Stimulated activated naive CD8-positive, alpha-beta T cell treated with anti-CD3 and anti-CD28 coated beads, Interleukin-15, Interleukin-2, amounts not matched to agents 100 ng/mL and 50 ng/mL, for 24 hours (primary cell): ENCODE measurements around the gene PRKCE.

ENCODE experiments used
- H3K27ac Mint-ChIP-seq: one replicate; pipeline ENCODE4 v1.8.0; 2021; ENCODE audit warnings: mild to moderate bottlenecking, mixed read lengths
- H3K27me3 Mint-ChIP-seq: one replicate; pipeline ENCODE4 v1.8.0; 2021; ENCODE audit warnings: mixed read lengths
- H3K36me3 Mint-ChIP-seq: one replicate; pipeline ENCODE4 v1.8.0; 2021; ENCODE audit warnings: low read depth, mixed read lengths
- H3K4me1 Mint-ChIP-seq: one replicate; pipeline ENCODE4 v1.8.0; 2021; ENCODE audit warnings: low read depth, mixed read lengths
- H3K4me3 Mint-ChIP-seq: one replicate; pipeline ENCODE4 v1.8.0; 2021; ENCODE audit warnings: mild to moderate bottlenecking, mixed read lengths
- H3K9me3 Mint-ChIP-seq: one replicate; pipeline ENCODE4 v1.8.0; 2021; ENCODE audit warnings: mixed read lengths

The PRKCE gene

GRCh38 chr2:45929674-45930395 is 278.4 kb downstream of the PRKCE start:
- Mint-ChIP-seq H3K4me1 (peaks cover 4% of the 10 kb centered on the region), H3K27ac (no peak overlapping the region), H3K36me3 (no peaks in the 10 kb centered on the region), H3K27me3 (no peaks in the 10 kb centered on the region), H3K4me3 (no peak overlapping the region), H3K9me3 (no peaks in the 10 kb centered on the region)

DNA sequence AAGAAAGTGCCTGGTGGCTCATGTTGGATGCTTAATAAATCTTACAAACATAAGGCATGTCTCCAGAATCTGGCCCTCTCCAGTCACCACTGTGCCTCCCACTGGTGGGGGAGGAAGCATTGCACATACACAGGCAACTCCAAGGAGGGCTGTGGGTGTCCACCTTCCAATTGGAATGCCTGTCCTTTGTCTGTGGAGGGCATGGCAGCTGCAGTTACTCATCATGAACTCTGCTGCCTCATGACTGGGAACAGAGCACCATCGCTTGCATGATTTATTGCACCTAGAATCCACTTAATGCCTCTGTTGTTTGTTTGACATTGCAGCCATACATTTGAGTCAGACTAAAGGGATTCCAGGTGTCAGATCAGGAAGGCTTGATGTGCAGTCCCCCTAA is 278.9 kb downstream of the PRKCE start:
- no peaks in the 10 kb centered on the region for H3K27me3 Mint-ChIP-seq
- H3K27ac Mint-ChIP-seq: no peak overlapping the region
- no peaks in the 10 kb centered on the region for H3K36me3 Mint-ChIP-seq
- no peak overlapping the region for H3K4me3 Mint-ChIP-seq
- H3K4me1 Mint-ChIP-seq: peaks cover 4% of the 10 kb centered on the region
- no peaks in the 10 kb centered on the region for H3K9me3 Mint-ChIP-seq

DNA sequence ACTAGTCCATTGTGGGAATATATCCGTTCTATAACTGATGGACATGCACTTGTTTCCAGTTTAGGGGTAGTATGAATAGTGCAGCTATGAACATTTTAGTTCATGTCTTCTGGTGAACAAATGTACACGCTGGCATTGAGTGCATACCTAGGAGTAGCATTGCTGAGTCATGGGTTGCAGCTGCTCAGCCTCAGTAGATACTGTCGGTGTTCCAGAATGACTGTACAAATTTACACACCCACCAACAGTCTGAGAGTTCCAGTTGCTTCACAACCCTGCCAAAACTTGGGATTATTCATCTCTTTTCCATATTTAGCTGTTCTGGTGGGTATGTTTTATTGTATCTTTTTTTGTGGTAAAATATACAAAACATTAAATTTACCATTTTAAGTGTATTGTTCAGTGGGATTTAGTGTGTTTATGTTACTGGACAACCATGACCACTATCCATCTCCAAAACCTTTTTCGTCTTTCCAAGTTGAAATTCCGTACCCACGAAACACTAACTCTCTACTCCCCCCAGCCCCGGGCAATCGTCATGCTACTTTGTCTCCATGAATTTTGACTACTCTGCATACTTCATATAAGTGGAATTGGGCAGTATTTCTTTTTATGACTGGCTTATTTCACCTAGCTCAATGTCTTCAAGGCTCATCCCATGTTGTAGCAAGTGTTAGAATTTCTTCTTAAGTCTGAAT is 281.0 kb downstream of the PRKCE start:
- Mint-ChIP-seq H3K27me3 (no peaks in the 10 kb centered on the region), H3K27ac (no peak overlapping the region), H3K9me3 (no peaks in the 10 kb centered on the region), H3K4me1 (peaks cover 4% of the 10 kb centered on the region), H3K36me3 (no peaks in the 10 kb centered on the region), H3K4me3 (no peak overlapping the region)

DNA sequence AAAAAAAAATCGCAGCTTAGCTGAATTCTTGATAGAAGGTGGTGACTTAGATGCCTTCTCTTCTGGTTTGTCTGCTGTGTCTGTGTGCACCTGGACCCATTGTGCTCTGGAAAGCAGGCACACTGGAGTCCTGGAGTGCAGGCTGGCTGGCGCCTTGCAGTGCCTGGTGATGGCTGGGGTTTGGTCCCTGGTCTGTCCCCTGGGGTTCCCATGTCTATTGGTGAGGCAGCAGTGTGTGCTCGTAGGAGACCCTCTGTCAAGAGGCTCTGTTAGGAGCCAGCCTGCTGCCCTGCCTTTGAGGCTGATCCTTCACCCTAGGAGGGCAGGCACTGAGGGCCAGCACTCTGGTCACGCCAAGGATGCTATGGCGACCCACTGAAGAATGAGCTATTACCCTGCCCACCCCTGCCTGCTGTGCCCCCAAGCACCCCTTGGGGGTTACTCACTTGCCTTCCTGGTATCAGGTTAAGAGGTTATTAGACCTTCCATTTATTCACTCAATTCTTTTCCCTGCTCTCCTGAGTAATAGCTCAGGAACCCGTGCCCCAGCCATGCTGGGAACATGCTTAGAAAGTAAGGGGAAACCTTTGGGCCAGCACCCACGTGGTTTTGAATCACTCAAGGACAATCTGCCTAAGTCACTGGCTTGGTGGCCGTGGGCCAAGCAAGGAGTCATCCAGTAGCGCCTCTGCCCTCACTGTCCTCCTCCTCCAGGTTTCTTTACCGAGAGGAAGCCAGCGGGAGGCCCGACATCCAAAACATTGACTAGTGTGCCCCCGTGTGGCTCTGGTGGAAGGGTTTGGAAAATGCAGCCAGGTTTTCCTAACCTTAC is 284.5 kb downstream of the PRKCE start:
- no peak overlapping the region for H3K4me3 Mint-ChIP-seq

DNA sequence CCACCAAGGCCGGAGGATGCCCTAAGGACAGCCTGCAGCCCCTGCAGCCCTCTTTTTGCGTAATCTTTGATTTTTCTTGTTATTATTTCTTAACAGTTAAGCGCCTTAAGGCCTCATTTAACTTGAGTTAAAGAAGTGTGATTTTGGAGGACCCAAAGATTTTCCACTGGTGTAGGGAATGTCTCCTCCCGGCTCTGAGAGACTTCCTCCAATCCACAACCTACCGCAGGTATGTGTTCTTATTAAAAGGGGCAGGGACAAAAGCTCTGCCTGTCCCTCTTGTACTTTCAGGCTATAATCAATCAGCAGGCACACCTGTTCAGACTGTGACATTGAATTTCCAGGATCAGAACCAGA is 285.1 kb downstream of the PRKCE start:
- Mint-ChIP-seq H3K36me3 (no peaks in the 10 kb centered on the region), H3K4me1 (no peaks in the 10 kb centered on the region), H3K27me3 (no peaks in the 10 kb centered on the region), H3K27ac (no peak overlapping the region), H3K4me3 (no peak overlapping the region), H3K9me3 (no peaks in the 10 kb centered on the region)

More for the DNA sequence above, 284.5 kb downstream of the PRKCE start:
- Mint-ChIP-seq H3K36me3 (no peaks in the 10 kb centered on the region), H3K4me1 (no peaks in the 10 kb centered on the region), H3K27me3 (no peaks in the 10 kb centered on the region), H3K27ac (no peak overlapping the region), H3K9me3 (no peaks in the 10 kb centered on the region)

DNA sequence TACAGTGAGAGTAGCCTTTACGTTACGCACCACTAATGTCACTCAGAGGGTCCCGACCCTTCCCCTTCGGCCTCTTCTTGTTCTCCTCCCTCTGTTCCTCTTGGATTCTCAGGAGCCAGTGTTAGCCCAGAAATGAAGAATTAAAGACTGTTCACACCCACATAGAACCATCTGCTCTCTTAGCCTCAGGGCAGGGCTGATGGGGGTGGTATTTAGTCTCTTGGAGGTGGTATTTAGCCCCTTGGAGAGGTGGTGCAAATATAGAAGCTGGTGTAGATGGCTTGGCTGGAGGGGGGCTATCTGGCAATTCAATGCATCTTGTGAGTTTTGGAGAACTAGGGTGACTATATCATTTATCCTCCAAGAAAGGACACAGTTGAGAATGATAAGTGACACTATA is 286.5 kb downstream of the PRKCE start:
- Mint-ChIP-seq H3K27me3 (no peaks in the 10 kb centered on the region), H3K4me1 (no peaks in the 10 kb centered on the region), H3K36me3 (no peaks in the 10 kb centered on the region), H3K9me3 (no peaks in the 10 kb centered on the region), H3K4me3 (no peak overlapping the region), H3K27ac (no peak overlapping the region)

- Mint-ChIP-seq H3K4me3 (no peak overlapping the region), H3K27ac (no peak overlapping the region), H3K27me3 (no peaks in the 10 kb centered on the region), H3K9me3 (no peaks in the 10 kb centered on the region), H3K36me3 (no peaks in the 10 kb centered on the region), H3K4me1 (no peaks in the 10 kb centered on the region)
Measured at GRCh38 chr2:45938649-45939511, 287.4 kb downstream of the PRKCE start.

- H3K9me3 Mint-ChIP-seq: no peaks in the 10 kb centered on the region
- peaks cover 5% of the 10 kb centered on the region for H3K36me3 Mint-ChIP-seq
- H3K27ac Mint-ChIP-seq: no peak overlapping the region
- H3K4me1 Mint-ChIP-seq: no peaks in the 10 kb centered on the region
- H3K27me3 Mint-ChIP-seq: no peaks in the 10 kb centered on the region
- H3K4me3 Mint-ChIP-seq: no peak overlapping the region
Measured at GRCh38 chr2:45941531-45942236, 290.2 kb downstream of the PRKCE start.

DNA sequence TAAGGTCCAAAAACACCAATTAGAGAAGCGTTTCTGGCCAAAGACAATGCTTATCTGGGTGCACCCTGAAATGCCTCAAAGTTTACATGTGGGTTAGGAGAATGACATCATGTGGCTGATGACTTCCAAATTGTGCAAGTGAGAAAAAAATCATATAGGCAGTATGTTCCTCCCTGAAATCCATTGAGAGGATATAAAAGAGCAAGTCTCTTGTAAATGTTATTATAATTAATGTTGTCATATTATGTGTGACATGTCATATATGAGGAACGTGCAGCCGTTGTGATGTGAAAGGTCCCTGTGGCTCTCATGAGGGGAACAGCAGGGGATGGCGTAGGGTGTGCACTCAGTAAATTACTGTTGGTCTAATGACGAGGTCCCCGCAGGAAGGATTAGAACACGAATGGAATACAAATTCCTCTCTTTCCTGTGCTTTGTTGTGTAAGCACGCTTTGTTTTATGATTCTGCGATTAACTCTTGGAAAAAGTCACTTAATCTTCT is 290.8 kb downstream of the PRKCE start:
- Mint-ChIP-seq H3K9me3 (no peaks in the 10 kb centered on the region), H3K4me1 (no peaks in the 10 kb centered on the region), H3K36me3 (peaks cover 5% of the 10 kb centered on the region), H3K27me3 (no peaks in the 10 kb centered on the region), H3K4me3 (no peak overlapping the region), H3K27ac (no peak overlapping the region)

- H3K27me3 Mint-ChIP-seq: no peaks in the 10 kb centered on the region
- no peaks in the 10 kb centered on the region for H3K4me1 Mint-ChIP-seq
- no peak overlapping the region for H3K4me3 Mint-ChIP-seq
- H3K9me3 Mint-ChIP-seq: no peaks in the 10 kb centered on the region
- H3K36me3 Mint-ChIP-seq: peaks cover 5% of the 10 kb centered on the region
- H3K27ac Mint-ChIP-seq: no peak overlapping the region
Measured at GRCh38 chr2:45943219-45944044, 292.0 kb downstream of the PRKCE start.

- Mint-ChIP-seq H3K27ac (no peak overlapping the region), H3K9me3 (no peaks in the 10 kb centered on the region), H3K36me3 (peaks cover 5% of the 10 kb centered on the region), H3K4me1 (no peaks in the 10 kb centered on the region), H3K27me3 (no peaks in the 10 kb centered on the region), H3K4me3 (no peak overlapping the region)
Measured at GRCh38 chr2:45944074-45944473, 292.6 kb downstream of the PRKCE start.

DNA sequence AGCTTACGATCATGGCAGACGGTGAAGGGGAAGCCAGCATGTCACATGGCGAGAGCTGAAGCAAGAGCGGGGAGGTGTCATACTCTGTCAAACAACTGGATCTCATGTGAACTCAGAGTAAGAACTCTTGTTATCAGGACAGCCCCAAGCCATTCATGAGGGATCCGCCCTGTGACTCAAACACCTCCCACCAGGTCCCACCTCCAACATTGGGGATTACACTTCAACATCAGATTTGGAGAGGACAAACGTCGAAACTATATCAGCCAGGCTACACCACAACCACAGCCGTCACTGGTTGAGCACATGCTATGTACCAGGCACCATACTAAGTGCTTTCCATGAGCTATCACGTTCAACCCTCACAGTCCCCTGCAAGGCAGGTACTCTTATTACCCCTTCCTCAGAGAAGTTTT is 293.8 kb downstream of the PRKCE start:
- no peak overlapping the region for H3K4me3 Mint-ChIP-seq
- H3K9me3 Mint-ChIP-seq: no peaks in the 10 kb centered on the region
- H3K27me3 Mint-ChIP-seq: no peaks in the 10 kb centered on the region
- peaks cover 5% of the 10 kb centered on the region for H3K36me3 Mint-ChIP-seq
- H3K27ac Mint-ChIP-seq: no peak overlapping the region
- no peaks in the 10 kb centered on the region for H3K4me1 Mint-ChIP-seq

DNA sequence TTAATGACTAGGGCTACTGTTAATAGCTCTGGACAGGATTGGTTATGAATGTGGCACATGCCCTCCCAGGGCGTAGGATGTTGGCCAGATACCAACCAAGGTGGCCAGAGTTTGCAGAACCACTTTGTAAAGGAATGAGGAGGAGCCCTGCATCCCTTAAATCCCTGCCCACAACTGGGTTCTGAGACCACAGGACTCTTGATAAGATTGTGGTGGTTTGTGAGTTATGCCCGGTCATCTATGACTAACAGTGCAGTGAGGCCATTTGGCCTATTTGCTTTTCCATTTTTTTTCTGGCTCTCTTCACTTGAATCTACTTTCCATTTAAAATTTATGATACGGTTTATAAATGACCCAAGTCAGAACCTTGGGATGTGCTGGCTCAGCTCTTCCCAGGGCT is 294.5 kb downstream of the PRKCE start:
- no peaks in the 10 kb centered on the region for H3K9me3 Mint-ChIP-seq
- H3K27me3 Mint-ChIP-seq: no peaks in the 10 kb centered on the region
- H3K27ac Mint-ChIP-seq: no peak overlapping the region
- peaks cover 5% of the 10 kb centered on the region for H3K36me3 Mint-ChIP-seq
- no peak overlapping the region for H3K4me3 Mint-ChIP-seq
- peaks cover under 1% of the 10 kb centered on the region for H3K4me1 Mint-ChIP-seq
